ENCODE data around the gene GMNN. TPM values are rescaled to one million over a fixed set of nuclear protein-coding genes. Genes with fewer than 3 reads are reported as not detected.

Gene GMNN
- total RNA-seq = 10 to 100 TPM in 3 of 4 donors, 1 to 10 TPM in 1; 4.5 to 13.4 (median 10.3) TPM

GRCh38 chr6:24774696-24775519 lies at the start of gene GMNN:
GMNN (plus strand) TSS chr6:24774937; CDS start chr6:24777247, 2,310 bp downstream.
- no peak for TF ChIP-seq CTCF (IDR thresholded peaks at IDR 0.05; ENCODE audit: low read depth)

- no peak for TF ChIP-seq CTCF (IDR thresholded peaks at IDR 0.05; ENCODE audit: low read depth)
Measured at GRCh38 chr6:24734166-24734565, 40.6 kb upstream of the GMNN start.

- no peak for TF ChIP-seq CTCF (IDR thresholded peaks at IDR 0.05; ENCODE audit: low read depth)
Measured at GRCh38 chr6:24738741-24739140, 36.0 kb upstream of the GMNN start.

GRCh38 chr6:24740861-24741260 lies 33.9 kb upstream of the GMNN start:
- no peak for TF ChIP-seq CTCF (IDR thresholded peaks at IDR 0.05; ENCODE audit: low read depth)

GRCh38 chr6:24742216-24742738 lies 32.5 kb upstream of the GMNN start:
- TF ChIP-seq CTCF (IDR thresholded peaks at IDR 0.05; ENCODE audit: low read depth) = no peak

GRCh38 chr6:24743265-24743943 lies 31.3 kb upstream of the GMNN start:
- no peak for TF ChIP-seq CTCF (IDR thresholded peaks at IDR 0.05; ENCODE audit: low read depth)

- TF ChIP-seq CTCF (IDR thresholded peaks at IDR 0.05; ENCODE audit: low read depth) = no peak
Measured at GRCh38 chr6:24743944-24744335, 30.8 kb upstream of the GMNN start.

Data from subcutaneous adipose tissue (tissue), 4 donors.